ENCODE measurements around the gene ERP44.

The ERP44 gene

GRCh38 chr9:99936947-99937587, 161.7 kb downstream of the ERP44 start:
- no peak for DNase-seq (ENCODE audit: low read depth)

GRCh38 chr9:99931155-99931840, 167.5 kb downstream of the ERP44 start:
- DNase-seq (ENCODE audit: low read depth): no peak

GRCh38 chr9:99929652-99930051, 169.1 kb downstream of the ERP44 start:
- no peak for DNase-seq (ENCODE audit: low read depth)

All from GM04504 (cell line).